ENCODE results near the gene ATF4.

Gene ATF4

GRCh38 chr22:39510529-39511149 is 9.7 kb upstream of the ATF4 start:
- H2AK5ac ChIP-seq (ENCODE audit: low read depth, low read length) = no peak overlapping the region

GRCh38 chr22:39511226-39511625 is 9.1 kb upstream of the ATF4 start:
- 100% methylated on average over 3 of the region's 13 CpGs; no CpG with 5 or more reads in 1 of the 2 donors for WGBS, 2 donors (ENCODE audit: extremely low coverage in 2 of 2, insufficient read length in 2 of 2, insufficient replicate concordance in 1 of 2)
- Histone ChIP-seq H2BK15ac (ENCODE audit: low read length) (no peak overlapping the region), H3K9me3 (replicated peaks in 1 of 2; ENCODE audit: control insufficient read depth in 2 of 2, insufficient read depth in 1 of 2, low read depth in 1 of 2, low read length in 2 of 2) (no peaks in the 10 kb centered on the region), H3K9ac (ENCODE audit: low read depth, low read length, poor library complexity) (no peak overlapping the region), H2AFZ (ENCODE audit: low read length) (no peak overlapping the region), H3K4me3 (ENCODE audit: low read length in 2 of 2) (no peak overlapping the region), H2BK120ac (ENCODE audit: low read depth, low read length) (no peak overlapping the region), H2BK5ac (ENCODE audit: low read length) (no peak overlapping the region), H3K14ac (ENCODE audit: low read length) (no peak overlapping the region), H3K23ac (ENCODE audit: low read depth, low read length, poor library complexity) (no peak overlapping the region), H3K36me3 (replicated peaks in 1 of 2; ENCODE audit: control insufficient read depth in 2 of 2, insufficient read depth in 2 of 2, low read length in 2 of 2) (peaks cover 51 to 95% of the 10 kb centered on the region in 2 donors), H3K79me1 (ENCODE audit: low read depth, low read length) (peaks cover 6% of the 10 kb centered on the region), H2BK12ac (ENCODE audit: low read length) (no peak overlapping the region), H2AK5ac (ENCODE audit: low read depth, low read length) (no peak overlapping the region), H3K27ac (replicated peaks; ENCODE audit: low read length) (no peak overlapping the region), H3K18ac (ENCODE audit: low read length) (no peak overlapping the region), H4K91ac (ENCODE audit: low read depth, low read length, poor library complexity) (no peak overlapping the region), H3K4ac (ENCODE audit: low read length) (no peak overlapping the region), H3K27me3 (ENCODE audit: control insufficient read depth in 3 of 3, insufficient read depth in 3 of 3, low read depth in 1 of 3, low read length in 3 of 3) (no peaks in the 10 kb centered on the region), H3K4me1 (ENCODE audit: control insufficient read depth in 2 of 2, insufficient read depth in 1 of 2, low read depth in 1 of 2, low read length in 2 of 2) (no peaks in the 10 kb centered on the region), H3K4me2 (ENCODE audit: insufficient read depth, low read length, poor library complexity, severe bottlenecking) (no peak overlapping the region), H4K8ac (ENCODE audit: low read depth, low read length) (no peak overlapping the region)
- no peak for DNase-seq (ENCODE audit: low spot score)

More at GRCh38 chr22:39510529-39511149, 9.7 kb upstream of the ATF4 start:
- H4K91ac ChIP-seq (ENCODE audit: low read depth, low read length, poor library complexity) = no peak overlapping the region
- H3K9me3 ChIP-seq (replicated peaks in 1 of 2; ENCODE audit: control insufficient read depth in 2 of 2, insufficient read depth in 1 of 2, low read depth in 1 of 2, low read length in 2 of 2) = no peaks in the 10 kb centered on the region
- H3K4me2 ChIP-seq (ENCODE audit: insufficient read depth, low read length, poor library complexity, severe bottlenecking) = no peak overlapping the region
- no peak overlapping the region for H3K27ac ChIP-seq (replicated peaks; ENCODE audit: low read length)
- no peak overlapping the region for H3K14ac ChIP-seq (ENCODE audit: low read length)
- no peak overlapping the region for H3K4ac ChIP-seq (ENCODE audit: low read length)
- no peaks in the 10 kb centered on the region for H3K27me3 ChIP-seq (ENCODE audit: control insufficient read depth in 3 of 3, insufficient read depth in 3 of 3, low read depth in 1 of 3, low read length in 3 of 3)
- no peak overlapping the region for H2AFZ ChIP-seq (ENCODE audit: low read length)
- H2BK15ac ChIP-seq (ENCODE audit: low read length) = no peak overlapping the region
- no peak overlapping the region for H3K9ac ChIP-seq (ENCODE audit: low read depth, low read length, poor library complexity)
- H3K4me3 ChIP-seq (ENCODE audit: low read length in 2 of 2) = no peak overlapping the region
- H4K8ac ChIP-seq (ENCODE audit: low read depth, low read length) = no peak overlapping the region
- H3K36me3 ChIP-seq (replicated peaks in 1 of 2; ENCODE audit: control insufficient read depth in 2 of 2, insufficient read depth in 2 of 2, low read length in 2 of 2) = peaks cover 55 to 95% of the 10 kb centered on the region in 2 donors
- H3K79me1 ChIP-seq (ENCODE audit: low read depth, low read length) = peaks cover 6% of the 10 kb centered on the region
- no peak for DNase-seq (ENCODE audit: low spot score)
- no peak overlapping the region for H2BK120ac ChIP-seq (ENCODE audit: low read depth, low read length)
- H3K4me1 ChIP-seq (ENCODE audit: control insufficient read depth in 2 of 2, insufficient read depth in 1 of 2, low read depth in 1 of 2, low read length in 2 of 2) = no peaks in the 10 kb centered on the region
- no peak overlapping the region for H3K18ac ChIP-seq (ENCODE audit: low read length)
- no CpG with 5 or more reads among the region's 4 CpGs for WGBS, 2 donors (ENCODE audit: extremely low coverage in 2 of 2, insufficient read length in 2 of 2, insufficient replicate concordance in 1 of 2)
- no peak overlapping the region for H3K23ac ChIP-seq (ENCODE audit: low read depth, low read length, poor library complexity)
- no peak overlapping the region for H2BK5ac ChIP-seq (ENCODE audit: low read length)
- H2BK12ac ChIP-seq (ENCODE audit: low read length) = no peak overlapping the region

- Histone ChIP-seq H3K4ac (ENCODE audit: low read length) (no peak overlapping the region), H3K79me1 (ENCODE audit: low read depth, low read length) (peaks cover 6% of the 10 kb centered on the region), H2AFZ (ENCODE audit: low read length) (no peak overlapping the region), H3K9ac (ENCODE audit: low read depth, low read length, poor library complexity) (no peak overlapping the region), H3K36me3 (replicated peaks in 1 of 2; ENCODE audit: control insufficient read depth in 2 of 2, insufficient read depth in 2 of 2, low read length in 2 of 2) (peaks cover 49 to 93% of the 10 kb centered on the region in 2 donors), H2BK120ac (ENCODE audit: low read depth, low read length) (no peak overlapping the region), H2AK5ac (ENCODE audit: low read depth, low read length) (no peak overlapping the region), H2BK15ac (ENCODE audit: low read length) (no peak overlapping the region), H3K14ac (ENCODE audit: low read length) (no peak overlapping the region), H3K4me2 (ENCODE audit: insufficient read depth, low read length, poor library complexity, severe bottlenecking) (no peak overlapping the region), H3K23ac (ENCODE audit: low read depth, low read length, poor library complexity) (no peak overlapping the region), H3K27ac (replicated peaks; ENCODE audit: low read length) (no peak overlapping the region), H3K9me3 (replicated peaks in 1 of 2; ENCODE audit: control insufficient read depth in 2 of 2, insufficient read depth in 1 of 2, low read depth in 1 of 2, low read length in 2 of 2) (no peaks in the 10 kb centered on the region), H3K27me3 (ENCODE audit: control insufficient read depth in 3 of 3, insufficient read depth in 3 of 3, low read depth in 1 of 3, low read length in 3 of 3) (no peaks in the 10 kb centered on the region), H4K8ac (ENCODE audit: low read depth, low read length) (no peak overlapping the region), H3K4me1 (ENCODE audit: control insufficient read depth in 2 of 2, insufficient read depth in 1 of 2, low read depth in 1 of 2, low read length in 2 of 2) (no peaks in the 10 kb centered on the region), H2BK5ac (ENCODE audit: low read length) (no peak overlapping the region), H4K91ac (ENCODE audit: low read depth, low read length, poor library complexity) (no peak overlapping the region), H2BK12ac (ENCODE audit: low read length) (no peak overlapping the region), H3K18ac (ENCODE audit: low read length) (no peak overlapping the region), H3K4me3 (ENCODE audit: low read length in 2 of 2) (no peak overlapping the region)
- no CpG with 5 or more reads among the region's 10 CpGs for WGBS, 2 donors (ENCODE audit: extremely low coverage in 2 of 2, insufficient read length in 2 of 2, insufficient replicate concordance in 1 of 2)
- no peak for DNase-seq (ENCODE audit: low spot score)
Observed at GRCh38 chr22:39512026-39512425, 8.3 kb upstream of the ATF4 start.

- Histone ChIP-seq H3K4ac (ENCODE audit: low read length) (no peak overlapping the region), H3K27ac (replicated peaks; ENCODE audit: low read length) (no peak overlapping the region), H3K4me3 (ENCODE audit: low read length in 2 of 2) (no peak overlapping the region), H3K9ac (ENCODE audit: low read depth, low read length, poor library complexity) (no peak overlapping the region), H4K8ac (ENCODE audit: low read depth, low read length) (no peak overlapping the region), H2BK5ac (ENCODE audit: low read length) (no peak overlapping the region), H3K27me3 (ENCODE audit: control insufficient read depth in 3 of 3, insufficient read depth in 3 of 3, low read depth in 1 of 3, low read length in 3 of 3) (no peaks in the 10 kb centered on the region), H3K9me3 (replicated peaks in 1 of 2; ENCODE audit: control insufficient read depth in 2 of 2, insufficient read depth in 1 of 2, low read depth in 1 of 2, low read length in 2 of 2) (no peaks in the 10 kb centered on the region), H2BK15ac (ENCODE audit: low read length) (no peak overlapping the region), H4K91ac (ENCODE audit: low read depth, low read length, poor library complexity) (no peak overlapping the region), H3K18ac (ENCODE audit: low read length) (no peak overlapping the region), H3K4me1 (ENCODE audit: control insufficient read depth in 2 of 2, insufficient read depth in 1 of 2, low read depth in 1 of 2, low read length in 2 of 2) (peaks cover 2 to 5% of the 10 kb centered on the region in 2 donors), H2AK5ac (ENCODE audit: low read depth, low read length) (no peak overlapping the region), H2BK12ac (ENCODE audit: low read length) (no peak overlapping the region), H3K79me1 (ENCODE audit: low read depth, low read length) (peaks cover 6% of the 10 kb centered on the region), H3K36me3 (replicated peaks in 1 of 2; ENCODE audit: control insufficient read depth in 2 of 2, insufficient read depth in 2 of 2, low read length in 2 of 2) (peaks cover 47 to 89% of the 10 kb centered on the region in 2 donors), H3K4me2 (ENCODE audit: insufficient read depth, low read length, poor library complexity, severe bottlenecking) (no peak overlapping the region), H2BK120ac (ENCODE audit: low read depth, low read length) (no peak overlapping the region), H3K23ac (ENCODE audit: low read depth, low read length, poor library complexity) (no peak overlapping the region), H2AFZ (ENCODE audit: low read length) (no peak overlapping the region), H3K14ac (ENCODE audit: low read length) (no peak overlapping the region)
- no CpG with 5 or more reads among the region's 18 CpGs for WGBS, 2 donors (ENCODE audit: extremely low coverage in 2 of 2, insufficient read length in 2 of 2, insufficient replicate concordance in 1 of 2)
- no peak for DNase-seq (ENCODE audit: low spot score)
Observed at GRCh38 chr22:39513791-39514190, 6.6 kb upstream of the ATF4 start.
